SK-N-MC (cell line): Measurements from ENCODE around the gene ACOXL.

Experiments used
- EZH2 ChIP-seq: fragments of 200-600 bp; sonication (generic); IDR thresholded peaks from one replicate; pipeline ENCODE4 v1.6.1; 2017; ENCODE audit warnings: antibody characterized with exemption
- POLR2AphosphoS5 ChIP-seq: IDR thresholded peaks from 2 replicates; pipeline ENCODE4 v1.6.1; 2012; ENCODE audit warnings: mild to moderate bottlenecking, low read depth, low read length, borderline replicate concordance

- TF ChIP-seq POLR2AphosphoS5 (no peak), EZH2 (no peak)
Observed at GRCh38 chr2:110861616-110862260, 129.4 kb downstream of the ACOXL start.
